Activated CD4-positive, alpha-beta T cell treated with anti-CD3 and anti-CD28 coated beads for 24 hours (primary cell): ENCODE data around the gene PTPN4.
"Not testable (repeated sequence)": the region's sequence is repeated elsewhere in the genome, so short reads cannot be mapped to it uniquely, and the experiment has no call there.

ENCODE experiments used
- DNase-seq, 2 donors: peaks; one replicate each; pipeline ENCODE4 v3.0.0-alpha.2; 2020; ENCODE audit warnings: low read depth in 2 of 2

The PTPN4 gene

GRCh38 chr2:120014226-120014980 lies 254.7 kb downstream of the PTPN4 start:
- DNase-seq = no peak

DNA sequence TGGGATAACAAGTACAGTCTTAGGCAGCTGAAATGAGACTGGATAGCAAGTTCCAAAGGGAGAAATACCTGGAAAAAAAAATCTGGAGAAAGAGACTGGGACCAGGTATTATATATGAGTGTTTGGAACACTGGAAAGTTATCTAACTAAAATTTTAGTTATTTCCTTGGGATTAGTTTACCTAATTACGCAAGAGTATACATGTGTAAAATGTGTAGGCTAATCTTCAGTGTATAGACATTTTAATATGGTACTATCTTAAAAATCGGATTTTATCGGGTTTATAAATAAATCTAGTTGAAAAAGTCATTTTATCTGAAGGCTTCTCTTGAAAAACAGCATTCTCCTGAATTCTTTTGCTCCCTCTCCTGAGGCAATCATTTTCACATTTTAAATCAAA lies 257.1 kb downstream of the PTPN4 start:
- DNase-seq = no peak

DNA sequence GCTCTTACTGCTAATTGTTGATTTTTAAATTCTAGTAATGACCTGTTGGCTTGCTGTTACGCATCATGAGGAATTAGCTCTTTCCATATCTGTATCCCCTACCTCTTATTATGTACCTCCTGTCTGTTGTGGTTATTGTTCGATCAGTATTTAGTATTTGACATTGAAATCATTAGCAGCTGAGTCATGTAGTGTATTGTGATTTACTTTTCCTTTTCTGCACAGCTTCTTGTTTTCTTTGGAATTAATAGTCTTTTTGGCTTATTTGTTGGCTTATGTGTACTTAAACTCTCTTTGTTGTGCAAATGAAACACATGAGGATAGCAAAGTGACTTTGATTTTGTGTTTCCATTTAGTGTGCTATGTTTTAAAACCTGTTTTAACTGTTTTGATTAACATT lies 257.5 kb downstream of the PTPN4 start:
- no peak for DNase-seq

- DNase-seq = no peak
Observed at GRCh38 chr2:120018549-120018948, 258.8 kb downstream of the PTPN4 start.

- no peak for DNase-seq
Observed at GRCh38 chr2:120020554-120020953, 260.8 kb downstream of the PTPN4 start.

GRCh38 chr2:120022505-120022904 lies 262.8 kb downstream of the PTPN4 start:
- DNase-seq = not testable (repeated sequence)

DNA sequence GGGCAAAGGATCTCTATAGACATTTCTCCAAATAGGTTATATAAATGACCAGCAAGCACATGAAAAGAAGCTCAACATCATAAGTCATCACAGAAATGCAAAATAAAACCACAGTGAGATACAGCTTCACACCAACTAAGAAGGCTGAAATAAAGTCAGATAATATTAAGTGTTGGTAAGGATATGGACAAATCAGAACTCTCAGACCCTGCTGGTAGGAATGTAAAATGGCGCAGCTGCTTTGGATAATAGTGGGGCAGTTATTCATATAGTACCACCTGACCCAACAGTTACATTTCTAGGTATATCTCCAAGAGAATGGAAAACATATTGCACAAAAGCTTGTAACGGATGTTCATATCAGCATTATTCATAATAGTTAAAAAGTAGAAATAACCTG lies 267.2 kb downstream of the PTPN4 start:
- no peak for DNase-seq

DNA sequence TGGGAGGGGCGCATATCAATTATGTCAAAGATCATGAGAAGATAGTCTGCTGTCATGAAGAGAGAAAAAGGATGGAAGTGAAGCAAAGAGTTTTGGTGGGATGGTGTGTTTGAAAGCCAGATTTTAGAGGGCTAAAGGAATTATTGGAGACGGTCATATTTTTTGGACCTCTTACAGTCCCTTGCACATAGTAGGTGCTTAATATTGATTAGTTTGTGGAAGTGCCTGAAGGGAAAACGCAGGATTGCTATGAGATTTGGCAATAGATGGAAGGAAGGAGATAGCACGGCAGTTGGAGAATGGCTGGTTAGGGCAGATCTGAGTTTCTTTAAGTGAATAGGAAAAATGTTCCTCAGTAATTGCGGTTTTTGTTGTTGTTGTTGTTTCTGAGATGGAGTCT lies 269.1 kb downstream of the PTPN4 start:
- DNase-seq = no peak

GRCh38 chr2:120029672-120030640 lies 270.2 kb downstream of the PTPN4 start:
- DNase-seq = no peak

DNA sequence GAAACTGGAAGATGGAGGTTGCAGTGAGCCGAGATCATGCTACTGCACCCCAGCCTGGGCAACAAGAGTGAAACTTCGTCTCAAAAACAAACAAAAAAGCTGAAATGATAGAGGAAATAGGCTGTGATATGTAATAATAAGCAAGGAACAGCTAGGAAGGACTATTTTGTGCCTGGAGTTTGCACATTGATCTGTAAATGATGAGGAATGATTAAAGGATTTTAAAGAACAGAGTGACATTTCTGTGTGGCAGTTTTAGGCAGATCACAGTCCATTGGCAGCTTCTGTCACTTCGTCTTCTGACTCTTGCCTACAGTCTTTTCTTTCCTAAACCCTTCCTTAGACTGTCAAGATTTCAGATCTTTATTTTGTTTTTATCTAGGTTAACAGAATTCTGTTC lies 272.6 kb downstream of the PTPN4 start:
- no peak for DNase-seq
